ENCODE measurements around the gene TSHZ2.

TSHZ2 gene

GRCh38 chr20:53048387-53048786, 76.2 kb downstream of the TSHZ2 start:
- no peak overlapping the region for H3K4me3 ChIP-seq (ENCODE audit: low read depth, low read length)
- no peak for DNase-seq (ENCODE audit: low read depth, low spot score)
- TF ChIP-seq, protein P1, sequence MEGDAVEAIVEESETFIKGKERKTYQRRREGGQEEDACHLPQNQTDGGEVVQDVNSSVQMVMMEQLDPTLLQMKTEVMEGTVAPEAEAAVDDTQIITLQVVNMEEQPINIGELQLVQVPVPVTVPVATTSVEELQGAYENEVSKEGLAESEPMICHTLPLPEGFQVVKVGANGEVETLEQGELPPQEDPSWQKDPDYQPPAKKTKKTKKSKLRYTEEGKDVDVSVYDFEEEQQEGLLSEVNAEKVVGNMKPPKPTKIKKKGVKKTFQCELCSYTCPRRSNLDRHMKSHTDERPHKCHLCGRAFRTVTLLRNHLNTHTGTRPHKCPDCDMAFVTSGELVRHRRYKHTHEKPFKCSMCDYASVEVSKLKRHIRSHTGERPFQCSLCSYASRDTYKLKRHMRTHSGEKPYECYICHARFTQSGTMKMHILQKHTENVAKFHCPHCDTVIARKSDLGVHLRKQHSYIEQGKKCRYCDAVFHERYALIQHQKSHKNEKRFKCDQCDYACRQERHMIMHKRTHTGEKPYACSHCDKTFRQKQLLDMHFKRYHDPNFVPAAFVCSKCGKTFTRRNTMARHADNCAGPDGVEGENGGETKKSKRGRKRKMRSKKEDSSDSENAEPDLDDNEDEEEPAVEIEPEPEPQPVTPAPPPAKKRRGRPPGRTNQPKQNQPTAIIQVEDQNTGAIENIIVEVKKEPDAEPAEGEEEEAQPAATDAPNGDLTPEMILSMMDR (IDR thresholded peaks at IDR 0.05; ENCODE audit: low read depth, low read length), result no peak
- in situ Hi-C loops (cut with HindIII; ENCODE audit: low sequenced_read_pairs), result no loop called here

GRCh38 chr20:53050338-53050737, 78.2 kb downstream of the TSHZ2 start:
- TF ChIP-seq, protein P1 (IDR thresholded peaks at IDR 0.05; ENCODE audit: low read depth, low read length), result no peak
- DNase-seq (ENCODE audit: low read depth, low spot score), result no peak
- in situ Hi-C loops (cut with HindIII; ENCODE audit: low sequenced_read_pairs), result no loop called here
- H3K4me3 ChIP-seq (ENCODE audit: low read depth, low read length), result no peak overlapping the region

DNA sequence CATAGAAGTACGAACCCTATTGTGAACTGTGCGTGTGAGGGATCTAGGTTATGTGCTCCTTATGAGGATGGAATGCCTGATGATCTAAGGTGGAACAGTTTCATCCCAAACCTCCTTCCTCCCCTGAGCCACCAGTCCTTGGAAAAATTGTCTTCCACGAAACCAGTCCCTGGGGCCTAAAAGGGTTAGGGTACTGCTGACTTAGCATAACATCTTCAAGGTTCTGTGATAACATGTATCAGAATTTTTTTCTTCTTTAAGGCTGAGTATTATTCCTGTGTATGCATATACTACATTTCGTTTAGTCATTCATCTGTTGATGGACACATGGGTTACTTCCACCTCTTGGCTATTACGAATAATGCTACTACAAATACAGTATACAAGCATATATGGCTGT, 80.2 kb downstream of the TSHZ2 start:
- in situ Hi-C loops (cut with HindIII; ENCODE audit: low sequenced_read_pairs), result no loop called here
- DNase-seq (ENCODE audit: low read depth, low spot score), result no peak
- H3K4me3 ChIP-seq (ENCODE audit: low read depth, low read length), result no peak overlapping the region
- TF ChIP-seq, protein P1 (IDR thresholded peaks at IDR 0.05; ENCODE audit: low read depth, low read length), result no peak

DNA sequence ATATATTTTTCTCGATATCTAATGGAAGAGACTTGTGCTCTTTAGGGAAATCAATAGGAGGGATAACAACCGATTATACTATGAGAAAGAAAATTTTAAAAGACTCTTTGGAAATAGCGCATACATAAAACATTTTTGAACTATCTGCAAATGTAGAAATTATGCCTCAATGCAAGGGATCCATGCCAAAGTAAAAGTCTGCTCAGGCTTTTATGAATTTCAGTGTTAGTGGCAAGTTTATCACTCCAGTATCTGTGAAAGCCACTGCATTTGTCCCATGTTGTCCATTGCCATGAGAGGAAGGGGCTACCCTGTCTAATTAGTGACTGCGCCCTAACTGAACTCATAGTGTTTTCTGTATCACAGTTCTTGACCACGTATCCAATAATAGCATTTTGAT, 81.4 kb downstream of the TSHZ2 start:
- TF ChIP-seq, protein P1 (IDR thresholded peaks at IDR 0.05; ENCODE audit: low read depth, low read length), result no peak
- DNase-seq (ENCODE audit: low read depth, low spot score), result no peak
- no peak overlapping the region for H3K4me3 ChIP-seq (ENCODE audit: low read depth, low read length)
- in situ Hi-C loops (cut with HindIII; ENCODE audit: low sequenced_read_pairs), result no loop called here

DNA sequence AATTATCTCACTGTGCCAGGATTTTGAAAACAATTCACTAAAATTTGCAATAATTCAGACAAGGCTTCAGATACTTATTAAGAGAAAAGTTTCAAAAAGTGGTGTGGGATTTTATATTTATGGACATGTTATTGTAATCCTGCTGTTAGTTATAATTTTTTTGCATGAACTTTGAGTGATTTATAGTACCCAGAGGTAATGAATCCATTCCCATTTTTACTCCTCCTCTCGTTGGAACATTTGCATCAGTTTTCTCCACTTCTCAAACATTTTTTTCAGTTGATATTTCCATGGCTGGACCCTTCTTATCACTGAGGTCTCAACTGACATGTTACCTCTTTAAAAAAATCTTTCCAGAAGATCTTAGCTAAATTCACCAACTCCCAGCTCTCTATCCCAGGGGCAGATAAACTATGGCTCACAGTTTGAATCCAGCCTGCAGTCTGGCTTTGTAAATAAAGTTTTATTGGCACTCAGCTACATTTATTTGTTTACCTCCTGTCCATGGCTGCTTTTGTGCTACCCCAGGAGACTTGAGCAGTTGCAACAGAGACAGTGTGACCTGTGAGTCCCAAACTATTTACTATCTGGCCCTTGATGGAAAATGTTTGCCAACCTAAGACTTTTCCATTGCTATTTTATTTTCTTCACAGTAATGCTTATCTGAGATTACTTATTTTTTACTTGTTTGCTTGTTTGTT, 83.4 kb downstream of the TSHZ2 start:
- no peak overlapping the region for H3K4me3 ChIP-seq (ENCODE audit: low read depth, low read length)
- no peak for DNase-seq (ENCODE audit: low read depth, low spot score)
- in situ Hi-C loops (cut with HindIII; ENCODE audit: low sequenced_read_pairs), result no loop called here
- TF ChIP-seq, protein P1 (IDR thresholded peaks at IDR 0.05; ENCODE audit: low read depth, low read length), result no peak

DNA sequence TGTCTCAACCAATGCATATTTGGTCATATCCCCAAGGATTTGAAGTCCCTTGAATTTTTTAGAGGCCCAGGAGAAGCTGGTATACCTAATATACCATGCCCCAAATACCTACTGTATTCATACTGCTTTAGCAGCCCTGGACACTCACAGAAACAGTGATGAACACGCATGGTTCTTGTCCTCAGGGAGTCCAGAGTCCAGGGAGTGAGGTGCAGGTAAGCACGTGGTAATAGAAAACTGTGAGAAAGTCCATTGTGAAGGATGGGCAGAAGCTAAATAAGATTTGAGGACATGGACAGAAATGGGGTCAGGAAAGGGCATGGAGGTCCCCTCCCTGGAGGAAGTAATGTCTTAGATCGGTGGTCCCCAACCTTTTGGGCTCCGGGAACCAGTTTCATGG, 85.4 kb downstream of the TSHZ2 start:
- no peak overlapping the region for H3K4me3 ChIP-seq (ENCODE audit: low read depth, low read length)
- TF ChIP-seq, protein P1 (IDR thresholded peaks at IDR 0.05; ENCODE audit: low read depth, low read length), result no peak
- in situ Hi-C loops (cut with HindIII; ENCODE audit: low sequenced_read_pairs), result no loop called here
- no peak for DNase-seq (ENCODE audit: low read depth, low spot score)
